Neural cell (in vitro differentiated cells): ENCODE data around the gene EPB42. TPM values are rescaled to one million over a fixed set of nuclear protein-coding genes. Genes with fewer than 3 reads are reported as not detected.

Experiments
- H2AFZ ChIP-seq: fragments of 200-600, 300-800 bp; sonication (generic), shearing (Covaris generic); 2 replicates; pipeline ENCODE4 v1.6.0; 2014; ENCODE audit warnings: low read depth, mild to moderate bottlenecking, antibody characterized with exemption, low read length, moderate library complexity
- H3F3A ChIP-seq: fragments of 200-600 bp; shearing (Covaris generic); 2 replicates; pipeline ENCODE4 v1.6.1; 2016; ENCODE audit warnings: mild to moderate bottlenecking, moderate library complexity, mixed read lengths, antibody characterized with exemption, low read length; ENCODE audit not compliant: insufficient read depth, poor library complexity, severe bottlenecking
- H3K27ac ChIP-seq: fragments of 200-600, 300-800 bp; sonication (generic), shearing (Covaris generic); 2 replicates; pipeline ENCODE4 v1.5.1; 2014; ENCODE audit warnings: mild to moderate bottlenecking, low read length, moderate library complexity
- H3K27me3 ChIP-seq: fragments of 300-800, 200-600 bp; sonication (generic), shearing (Covaris generic); 2 replicates; pipeline ENCODE4 v1.6.0; 2014; ENCODE audit warnings: mild to moderate bottlenecking, low read depth, low read length, moderate library complexity; ENCODE audit not compliant: insufficient read depth
- H3K36me3 ChIP-seq: fragments of 300-800, 200-600 bp; sonication (generic), shearing (Covaris generic); 2 replicates; pipeline ENCODE4 v1.5.1; 2014; ENCODE audit warnings: mild to moderate bottlenecking, antibody characterized with exemption, low read length, moderate library complexity; ENCODE audit not compliant: insufficient read depth
- H3K4me2 ChIP-seq: fragments of 300-800, 200-600 bp; sonication (generic), shearing (Covaris generic); 2 replicates; pipeline ENCODE4 v1.6.0; 2014; ENCODE audit warnings: mild to moderate bottlenecking, low read length
- H3K4me3 ChIP-seq: fragments of 300-800, 200-600 bp; sonication (generic), shearing (Covaris generic); 2 replicates; pipeline ENCODE4 v1.5.1; 2014; ENCODE audit warnings: mild to moderate bottlenecking, low read length, moderate library complexity
- H3K79me2 ChIP-seq: fragments of 200-600 bp; shearing (Covaris generic); replicated peaks from 2 replicates; pipeline ENCODE4 v1.6.0; 2014; ENCODE audit warnings: mild to moderate bottlenecking, low read length, moderate library complexity; ENCODE audit not compliant: insufficient read depth
- H3K9ac ChIP-seq: fragments of 300-800, 200-600 bp; sonication (generic), shearing (Covaris generic); 2 replicates; pipeline ENCODE4 v1.6.1; 2016; ENCODE audit warnings: mild to moderate bottlenecking, low read length, mixed read lengths
- H3K9me2 ChIP-seq: fragments of 200-600 bp; shearing (Covaris generic); 2 replicates; pipeline ENCODE4 v1.6.1; 2016; ENCODE audit warnings: mild to moderate bottlenecking, low read length, mixed read lengths; ENCODE audit not compliant: insufficient read depth
- H3K9me3 ChIP-seq: fragments of 200-600, 300-800 bp; sonication (generic), shearing (Covaris generic); 2 replicates; pipeline ENCODE4 v1.6.1; 2016; ENCODE audit warnings: mild to moderate bottlenecking, mixed run types, low read length, moderate library complexity, mixed read lengths
- H4K20me1 ChIP-seq: fragments of 200-600 bp; shearing (Covaris generic); 2 replicates; pipeline ENCODE4 v1.6.1; 2016; ENCODE audit warnings: mild to moderate bottlenecking, mixed run types; ENCODE audit not compliant: insufficient read depth
- CTCF ChIP-seq: fragments of 450-650 bp; IDR thresholded peaks from 2 replicates; pipeline ENCODE4 v1.5.1; 2014; ENCODE audit warnings: antibody characterized with exemption, mild to moderate bottlenecking, moderate library complexity; ENCODE audit not compliant: poor library complexity, severe bottlenecking
- EP300 ChIP-seq: fragments of 450-650 bp; conservative IDR thresholded peaks from 2 replicates; pipeline ENCODE4 v1.6.1; 2014; ENCODE audit warnings: antibody characterized with exemption, mild to moderate bottlenecking, moderate library complexity; ENCODE audit not compliant: poor library complexity, severe bottlenecking
- EZH2 ChIP-seq: fragments of 200-600, 300-800 bp; shearing (Covaris generic), sonication (generic); IDR thresholded peaks from 2 replicates; pipeline ENCODE4 v1.6.1; 2014; ENCODE audit warnings: antibody characterized with exemption, low read length, borderline replicate concordance, mild to moderate bottlenecking; ENCODE audit not compliant: insufficient read depth, poor library complexity, severe bottlenecking
- MXI1 ChIP-seq: fragments of 450-650 bp; conservative IDR thresholded peaks from 2 replicates; pipeline ENCODE4 v1.6.1; 2014; ENCODE audit warnings: antibody characterized with exemption, mild to moderate bottlenecking; ENCODE audit not compliant: poor library complexity, severe bottlenecking
- POLR2AphosphoS5 ChIP-seq: IDR thresholded peaks from 2 replicates; pipeline ENCODE4 v1.6.1; 2012
- RAD21 ChIP-seq: fragments of 450-650 bp; conservative IDR thresholded peaks from 2 replicates; pipeline ENCODE4 v1.6.1; 2014; ENCODE audit warnings: antibody characterized with exemption, mild to moderate bottlenecking, moderate library complexity
- REST ChIP-seq: IDR thresholded peaks from 2 replicates; pipeline ENCODE4 v1.6.1; 2012; ENCODE audit warnings: borderline replicate concordance
- SMC3 ChIP-seq: fragments of 450-650 bp; conservative IDR thresholded peaks from 2 replicates; pipeline ENCODE4 v1.6.1; 2014; ENCODE audit warnings: antibody characterized with exemption, mild to moderate bottlenecking, moderate library complexity; ENCODE audit not compliant: poor library complexity
- TAF1 ChIP-seq: IDR thresholded peaks from 2 replicates; pipeline ENCODE4 v1.6.1; 2012; ENCODE audit warnings: low read depth
- polyA plus RNA-seq: library from polyadenylated mRNA; depleted of rRNA; stranded (reverse); fragments of >200 nt; gene quantifications from 2 replicates; pipeline ENCODE4 v1.2.3, GENCODE V29; 2014

EPB42 gene
- polyA plus RNA-seq, 1 donor from 2014 or later = not detected

- H2AFZ ChIP-seq = no peak overlapping the region
Observed at GRCh38 chr15:43218908-43219706, 1.7 kb downstream of the EPB42 start.

DNA sequence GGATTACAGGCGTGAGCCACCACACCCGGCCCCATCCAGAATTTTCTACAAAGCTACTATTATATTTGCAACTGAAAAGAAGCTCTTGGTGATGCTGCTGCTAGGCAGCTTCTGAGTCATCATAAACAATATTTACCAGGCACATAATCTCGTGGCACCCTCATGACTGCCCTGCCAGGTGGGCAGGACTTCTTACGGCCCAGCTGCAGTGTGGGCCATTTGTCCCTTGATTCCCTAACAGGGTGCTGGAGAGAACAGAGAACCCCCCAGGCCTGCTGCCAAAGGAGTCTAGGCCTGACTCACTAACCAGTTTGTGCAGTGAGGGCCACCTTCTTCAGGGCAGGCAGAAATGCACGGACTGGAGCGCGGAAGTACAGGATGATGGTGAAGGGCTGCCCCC, 4.9 kb downstream of the EPB42 start:
- Histone ChIP-seq H3F3A (no peaks in the 10 kb centered on the region), H3K9me2 (no peaks in the 10 kb centered on the region), H3K9ac (no peak overlapping the region), H3K79me2 (no peaks in the 10 kb centered on the region), H3K27ac (no peak overlapping the region), H3K36me3 (no peaks in the 10 kb centered on the region), H3K4me2 (no peak overlapping the region), H3K9me3 (no peaks in the 10 kb centered on the region), H2AFZ (no peak overlapping the region), H3K4me3 (no peak overlapping the region), H4K20me1 (no peaks in the 10 kb centered on the region), H3K27me3 (no peaks in the 10 kb centered on the region)
- no peak for TF ChIP-seq RAD21
- no peak for TF ChIP-seq EZH2
- no peak for TF ChIP-seq TAF1
- no peak for TF ChIP-seq CTCF
- TF ChIP-seq MXI1 = no peak
- no peak for TF ChIP-seq SMC3
- TF ChIP-seq POLR2AphosphoS5 = no peak

More at GRCh38 chr15:43218908-43219706, 1.7 kb downstream of the EPB42 start:
- Histone ChIP-seq H3F3A (no peaks in the 10 kb centered on the region), H3K9me2 (no peaks in the 10 kb centered on the region), H3K9me3 (no peaks in the 10 kb centered on the region), H3K79me2 (no peaks in the 10 kb centered on the region), H3K9ac (no peak overlapping the region), H3K27me3 (no peaks in the 10 kb centered on the region), H3K36me3 (no peaks in the 10 kb centered on the region), H4K20me1 (no peaks in the 10 kb centered on the region), H3K4me3 (no peak overlapping the region), H3K27ac (no peak overlapping the region), H3K4me2 (no peak overlapping the region)
- TF ChIP-seq TAF1 (no peak), CTCF (no peak), MXI1 (no peak), EZH2 (no peak), POLR2AphosphoS5 (no peak), EP300 (no peak), RAD21 (no peak), REST (no peak), SMC3 (no peak)
